Fibroblast of lung (primary cell): ENCODE data around the gene CP.

Experiments
- CTCF ChIP-seq, 2 donors: IDR thresholded peaks in 1 of 2; conservative IDR thresholded peaks in 1 of 2; 1 replicate in 1 of 2; 2 replicates in 1 of 2; pipeline ENCODE4 v1.5.1; 2011 to 2012; ENCODE audit warnings: low read length in 2 of 2, control low read depth in 1 of 2, inconsistent platforms in 1 of 2, low read depth in 1 of 2, mild to moderate bottlenecking in 1 of 2
- EZH2 ChIP-seq: IDR thresholded peaks from 2 replicates; pipeline ENCODE4 v1.5.1; 2012; ENCODE audit warnings: low read length, control low read depth, mild to moderate bottlenecking; ENCODE audit errors: missing control alignments

GRCh38 chr3:149251186-149251585, 29.6 kb upstream of the CP start:
- no peak for TF ChIP-seq CTCF (conservative IDR thresholded peaks at IDR 0.05 in 1 of 2, IDR thresholded peaks at IDR 0.05 in 1 of 2; ENCODE audit: low read depth in 1 of 2, low read length in 2 of 2)
- TF ChIP-seq EZH2: no peak
